Suprapubic skin (tissue), 3 donors: ENCODE measurements around the gene STKLD1.

Experiments
- POLR2A ChIP-seq, 2 donors: fragments of 450-650 bp; IDR thresholded peaks; one replicate each; pipeline ENCODE4 v1.6.1; 2017; ENCODE audit warnings: antibody characterized with exemption in 2 of 2, mild to moderate bottlenecking in 2 of 2, moderate library complexity in 2 of 2
- TF ChIP-seq, protein P1 (sequence below), 2 donors: fragments of 200-600 bp in 1 of 2; fragments of 450-650 bp in 1 of 2; sonication (generic) in 1 of 2; IDR thresholded peaks; one replicate each; pipeline ENCODE4 v1.5.1; 2016 to 2019; ENCODE audit warnings: antibody characterized with exemption in 2 of 2, mild to moderate bottlenecking in 1 of 2, moderate library complexity in 1 of 2

DNA sequence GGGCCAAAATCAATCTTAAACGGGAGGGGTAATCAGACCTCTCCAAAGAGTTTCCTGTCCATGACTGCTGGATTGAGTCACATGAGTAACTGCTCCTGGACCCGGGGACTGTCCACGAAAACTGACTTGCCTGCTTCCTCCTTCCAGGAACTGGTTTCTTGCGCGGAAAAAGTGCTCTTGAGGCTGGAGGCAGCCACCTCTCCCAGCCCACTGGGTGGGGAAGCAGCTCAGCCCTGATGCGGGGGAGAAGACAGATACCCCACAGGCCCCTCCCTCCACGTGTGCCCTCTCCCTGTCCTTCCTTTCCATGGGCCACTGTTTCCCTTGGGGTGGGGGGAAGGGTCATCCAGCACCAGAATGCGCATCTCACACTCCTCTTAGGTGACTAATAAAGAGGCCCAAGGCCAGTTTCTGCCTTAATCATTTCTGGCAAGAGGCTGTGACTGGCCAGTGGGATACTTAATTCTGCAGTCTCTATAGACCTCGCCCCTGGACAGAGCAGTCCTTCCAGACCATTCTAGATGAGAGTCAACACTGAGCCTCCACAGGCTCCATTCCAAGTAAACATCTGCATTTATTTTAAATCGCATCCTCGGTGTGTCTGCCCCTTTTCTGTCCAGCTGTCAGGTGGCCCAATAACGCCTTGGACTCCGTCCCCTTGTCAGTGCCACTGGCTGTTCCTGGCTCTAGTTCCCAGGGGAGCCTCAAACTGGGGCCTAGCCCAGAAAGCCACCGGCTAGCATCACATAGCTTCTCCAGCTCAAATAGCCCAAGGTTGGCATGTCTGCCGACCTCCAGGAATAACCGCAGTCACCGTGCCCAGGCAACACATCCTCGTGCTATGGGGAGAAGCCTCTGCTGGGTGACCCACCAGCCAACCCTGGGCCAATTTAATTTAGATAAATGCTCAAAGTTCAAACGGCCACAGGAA, 29.6 kb downstream of the STKLD1 start:
- TF ChIP-seq, protein P1, sequence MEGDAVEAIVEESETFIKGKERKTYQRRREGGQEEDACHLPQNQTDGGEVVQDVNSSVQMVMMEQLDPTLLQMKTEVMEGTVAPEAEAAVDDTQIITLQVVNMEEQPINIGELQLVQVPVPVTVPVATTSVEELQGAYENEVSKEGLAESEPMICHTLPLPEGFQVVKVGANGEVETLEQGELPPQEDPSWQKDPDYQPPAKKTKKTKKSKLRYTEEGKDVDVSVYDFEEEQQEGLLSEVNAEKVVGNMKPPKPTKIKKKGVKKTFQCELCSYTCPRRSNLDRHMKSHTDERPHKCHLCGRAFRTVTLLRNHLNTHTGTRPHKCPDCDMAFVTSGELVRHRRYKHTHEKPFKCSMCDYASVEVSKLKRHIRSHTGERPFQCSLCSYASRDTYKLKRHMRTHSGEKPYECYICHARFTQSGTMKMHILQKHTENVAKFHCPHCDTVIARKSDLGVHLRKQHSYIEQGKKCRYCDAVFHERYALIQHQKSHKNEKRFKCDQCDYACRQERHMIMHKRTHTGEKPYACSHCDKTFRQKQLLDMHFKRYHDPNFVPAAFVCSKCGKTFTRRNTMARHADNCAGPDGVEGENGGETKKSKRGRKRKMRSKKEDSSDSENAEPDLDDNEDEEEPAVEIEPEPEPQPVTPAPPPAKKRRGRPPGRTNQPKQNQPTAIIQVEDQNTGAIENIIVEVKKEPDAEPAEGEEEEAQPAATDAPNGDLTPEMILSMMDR (IDR thresholded peaks at IDR 0.05), result no peak
- TF ChIP-seq POLR2A (IDR thresholded peaks at IDR 0.05), result no peak
